GM21515 (cell line): ENCODE data around the gene PGM1.

Experiments used
- ATAC-seq: cut with Tn5 transposase; IDR thresholded peaks from one replicate; pipeline ENCODE4 v1.9.1; 2021; ENCODE audit not compliant: unreplicated experiment

Gene PGM1

GRCh38 chr1:63600248-63600647 is 7.0 kb downstream of the PGM1 start:
- ATAC-seq: no peak

GRCh38 chr1:63601061-63601460 is 7.8 kb downstream of the PGM1 start:
- no peak for ATAC-seq

DNA sequence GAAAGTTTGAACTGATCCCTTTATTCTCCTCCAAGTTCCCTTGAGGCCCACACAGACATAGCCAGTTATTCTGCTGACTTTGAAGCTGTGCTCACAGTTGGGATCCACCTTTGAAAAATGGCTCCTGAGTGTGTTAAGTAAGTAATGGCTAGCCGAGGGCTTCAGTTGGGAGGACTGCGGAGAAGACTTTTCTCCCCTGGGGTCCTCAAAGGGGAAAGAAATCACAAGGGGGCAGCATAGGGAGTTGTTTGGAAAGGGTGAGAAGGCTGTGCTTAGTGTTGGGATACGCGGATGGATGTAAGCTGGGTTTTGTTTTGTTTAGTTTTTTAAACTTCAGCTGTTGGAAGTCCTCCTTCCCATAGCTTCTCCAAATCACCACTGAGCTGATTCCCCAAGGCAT is 8.3 kb downstream of the PGM1 start:
- ATAC-seq: no peak

DNA sequence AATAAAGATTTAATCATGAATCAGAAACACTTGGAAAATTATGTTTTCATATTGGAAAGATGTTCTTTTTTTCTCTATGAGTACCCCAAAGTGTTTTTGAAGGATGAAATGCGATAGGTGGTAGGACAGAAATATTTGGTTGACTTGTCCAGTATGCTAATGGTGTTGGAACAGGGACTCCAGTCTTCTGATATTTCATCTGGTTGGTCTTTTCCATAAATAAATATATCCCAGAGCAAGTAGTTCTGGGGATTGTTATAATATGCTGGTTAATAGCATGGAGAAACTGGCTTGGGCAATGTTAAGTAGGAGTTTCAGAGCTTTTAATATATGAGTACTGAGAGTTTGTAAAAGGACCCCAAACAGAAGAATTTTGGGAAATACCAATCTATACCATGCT is 8.7 kb downstream of the PGM1 start:
- no peak for ATAC-seq

- no peak for ATAC-seq
Observed at GRCh38 chr1:63602629-63603028, 9.4 kb downstream of the PGM1 start.

DNA sequence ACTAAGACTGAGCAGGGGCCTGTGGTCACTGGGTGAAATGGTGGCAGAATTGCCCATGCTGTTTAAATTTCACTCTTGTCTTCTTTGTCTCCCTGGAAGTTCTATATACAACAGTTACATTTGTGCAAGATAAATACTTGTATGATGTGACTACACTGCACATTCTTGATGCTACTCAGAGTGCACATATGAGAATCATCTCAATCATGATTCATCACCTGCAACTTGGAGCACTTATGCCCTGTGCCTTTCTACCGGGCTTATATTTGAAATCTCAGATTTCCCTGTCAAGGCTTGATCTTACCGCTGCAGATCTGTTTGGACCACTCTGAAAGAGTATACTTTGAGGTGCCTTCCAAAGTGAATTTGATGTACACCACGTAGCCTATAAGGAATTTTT is 10.6 kb downstream of the PGM1 start:
- ATAC-seq: no peak

DNA sequence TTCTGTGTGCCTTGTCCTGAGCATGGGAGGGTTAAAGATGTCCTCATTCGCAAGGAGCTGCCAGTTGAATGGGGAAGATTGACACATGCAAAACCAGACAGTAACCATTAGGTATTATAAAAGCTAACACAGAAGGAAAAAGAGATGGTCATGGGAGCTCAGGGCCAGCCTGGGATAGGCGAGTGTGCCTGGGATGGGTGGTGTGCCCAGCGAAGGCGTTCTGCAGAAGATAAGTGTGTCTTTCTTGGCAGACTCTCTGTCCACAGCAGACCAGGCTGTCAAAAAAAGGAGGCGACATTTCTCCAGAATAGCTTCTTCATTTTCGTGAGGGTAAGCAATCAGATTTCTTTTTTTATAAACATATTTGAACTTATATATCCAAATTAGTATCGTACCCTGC is 14.1 kb downstream of the PGM1 start:
- ATAC-seq: no peak

DNA sequence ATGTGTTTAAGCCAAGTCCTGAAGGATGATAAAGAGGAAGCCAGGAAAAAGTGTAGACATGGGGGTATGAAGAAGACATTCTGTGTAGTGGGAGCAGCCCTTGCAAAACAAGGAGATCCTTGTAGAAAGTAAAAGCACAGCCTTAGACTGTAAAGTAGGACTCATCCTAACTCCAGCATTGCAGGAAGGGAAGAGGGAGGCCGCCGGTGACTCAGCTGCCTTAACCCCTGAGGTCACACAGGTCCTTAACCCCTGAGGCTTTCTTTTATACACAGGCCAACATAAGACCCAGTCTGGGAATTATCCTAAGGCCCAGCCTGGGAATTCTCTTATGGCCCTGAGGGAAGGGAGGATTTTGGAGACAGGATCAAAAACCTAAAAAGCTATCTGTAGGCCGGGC is 18.0 kb downstream of the PGM1 start:
- no peak for ATAC-seq

GRCh38 chr1:63612564-63612963 is 19.4 kb downstream of the PGM1 start:
- no peak for ATAC-seq

DNA sequence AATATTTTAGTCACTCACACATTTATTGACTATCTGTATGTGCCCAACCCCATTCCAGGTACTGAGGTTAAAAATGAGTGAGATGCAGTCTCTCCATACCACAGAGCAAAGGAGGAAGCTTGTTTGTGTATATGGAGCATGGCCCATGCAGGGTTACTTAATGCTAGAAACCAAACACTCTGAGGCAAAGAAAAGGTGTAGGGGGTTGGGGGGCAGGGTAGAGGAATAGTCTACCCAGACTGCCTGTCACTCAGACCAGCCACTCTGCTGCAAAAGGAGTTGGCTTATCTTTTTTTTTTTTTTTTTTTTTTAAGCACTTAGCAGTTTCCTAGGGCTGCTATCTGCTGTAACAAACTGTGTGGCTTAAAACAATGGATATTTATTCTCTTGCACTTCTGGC is 19.8 kb downstream of the PGM1 start:
- no peak for ATAC-seq

GRCh38 chr1:63615768-63616420 is 22.7 kb downstream of the PGM1 start:
- ATAC-seq: no peak

DNA sequence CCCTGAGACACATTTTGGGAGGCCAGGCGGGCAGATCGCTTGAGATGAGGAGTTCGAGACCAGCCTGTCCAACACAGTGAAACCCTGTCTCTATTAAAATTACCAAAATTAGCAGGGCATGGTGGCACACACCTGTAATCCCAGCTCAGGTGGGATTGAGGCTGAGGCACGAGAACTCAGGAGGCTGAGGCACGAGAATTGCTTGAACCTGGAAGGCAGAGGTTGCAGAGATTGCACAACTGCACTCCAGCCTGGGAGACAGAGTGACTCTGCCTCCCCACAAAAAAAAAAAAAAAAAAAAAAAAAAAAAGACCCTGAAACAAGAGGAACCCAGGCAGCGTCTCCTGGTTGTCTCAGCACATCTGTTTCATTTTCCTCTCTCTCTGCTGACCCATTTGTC is 24.2 kb downstream of the PGM1 start:
- no peak for ATAC-seq

DNA sequence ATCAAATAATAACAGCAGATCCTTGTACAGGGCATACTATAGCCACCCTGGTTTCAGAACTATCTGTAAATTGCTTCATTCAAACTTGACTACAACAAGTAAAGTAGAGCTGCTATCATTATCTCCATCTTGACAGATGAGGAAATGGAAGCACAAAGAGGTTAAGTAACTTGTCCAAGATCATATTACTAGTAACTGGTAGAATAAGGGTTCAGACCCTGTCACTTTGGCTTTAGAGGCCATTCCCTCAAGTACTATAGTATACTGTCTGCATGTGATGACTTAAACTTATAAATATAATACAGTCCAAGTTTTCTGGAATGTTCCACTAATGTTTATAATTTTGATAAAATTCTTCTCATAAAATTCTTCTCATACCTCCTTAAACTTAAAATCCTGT is 24.8 kb downstream of the PGM1 start:
- ATAC-seq: no peak

DNA sequence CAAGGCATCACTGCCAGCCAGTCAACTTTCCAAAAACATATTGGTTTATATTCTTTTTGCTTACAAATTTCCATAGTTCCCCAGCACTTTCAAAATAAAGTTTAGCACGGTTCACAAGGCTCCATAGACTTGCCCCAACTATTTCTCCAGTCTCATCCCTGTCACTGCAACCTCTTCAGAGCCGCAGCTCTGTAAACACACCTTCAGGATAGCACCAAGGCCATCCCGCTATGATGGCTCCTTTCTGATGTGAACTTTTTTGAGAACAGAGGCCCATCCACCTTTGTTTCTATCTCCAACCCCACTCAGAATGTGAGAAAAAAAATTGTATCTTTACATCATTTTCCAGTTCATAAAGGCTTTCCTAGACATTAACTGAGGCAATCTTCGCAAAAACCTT is 26.3 kb downstream of the PGM1 start:
- ATAC-seq: no peak

GRCh38 chr1:63620671-63621070 is 27.5 kb downstream of the PGM1 start:
- no peak for ATAC-seq

DNA sequence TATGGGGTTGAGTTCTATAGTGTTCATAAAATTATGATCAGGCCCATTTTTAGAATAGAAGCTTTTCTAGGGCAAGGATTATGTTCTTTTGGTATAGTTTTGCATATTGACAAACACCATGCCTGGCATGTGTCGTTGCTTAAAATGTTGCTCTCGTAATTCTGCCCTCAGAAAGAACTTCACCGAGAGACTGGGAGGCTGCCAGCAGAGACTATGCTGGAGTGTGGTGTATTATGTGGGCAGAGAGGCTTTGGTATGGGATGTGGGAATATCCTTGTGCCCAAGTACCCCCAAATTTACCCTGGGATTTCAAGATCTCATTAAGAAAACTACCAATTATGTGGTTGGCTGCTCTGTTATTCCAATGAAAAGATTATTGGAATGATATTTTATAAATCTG is 27.9 kb downstream of the PGM1 start:
- no peak for ATAC-seq

GRCh38 chr1:63621698-63622097 is 28.5 kb downstream of the PGM1 start:
- ATAC-seq: no peak

- no peak for ATAC-seq
Observed at GRCh38 chr1:63622849-63623566, 29.8 kb downstream of the PGM1 start.

- ATAC-seq: no peak
Observed at GRCh38 chr1:63623952-63624351, 30.7 kb downstream of the PGM1 start.

DNA sequence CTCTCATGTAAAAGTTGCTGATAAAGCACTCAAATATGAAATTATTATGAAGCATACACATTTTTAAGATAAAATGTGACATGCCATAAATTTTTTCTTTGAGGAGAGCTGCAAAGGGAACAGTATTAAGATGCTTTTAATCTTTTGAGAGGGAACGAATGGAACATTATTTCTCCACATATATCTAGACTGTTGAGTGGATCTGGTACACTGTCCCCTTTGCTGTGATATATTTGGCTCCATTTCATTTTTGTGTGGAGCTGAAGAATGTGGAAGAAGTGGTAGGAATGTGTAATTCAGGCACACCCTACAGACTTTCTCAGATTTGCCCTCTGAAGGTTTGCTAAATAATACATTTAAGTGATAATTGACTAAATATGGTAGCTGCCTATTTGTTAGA is 31.7 kb downstream of the PGM1 start:
- no peak for ATAC-seq

GRCh38 chr1:63626222-63626621 is 33.0 kb downstream of the PGM1 start:
- no peak for ATAC-seq

DNA sequence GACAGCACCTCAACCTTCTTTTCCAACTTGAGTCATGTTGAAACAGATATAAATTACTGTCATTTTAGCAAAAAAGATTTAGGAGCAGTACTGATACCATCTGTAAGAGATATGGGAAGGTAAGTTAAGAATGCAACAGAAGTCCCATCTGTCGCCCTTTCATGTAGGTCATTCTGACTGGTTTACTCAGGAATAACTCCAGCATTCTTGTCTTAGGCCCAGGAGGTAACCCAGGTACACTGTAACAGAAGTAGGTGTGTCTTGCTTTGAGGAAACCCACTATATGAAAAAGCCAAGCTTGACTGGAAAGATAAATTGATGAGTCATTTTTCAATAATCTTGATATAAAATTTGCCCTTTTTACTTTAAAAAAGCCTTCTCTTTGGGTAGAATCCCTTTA is 35.4 kb downstream of the PGM1 start:
- ATAC-seq: no peak

GRCh38 chr1:63630238-63630637 is 37.0 kb downstream of the PGM1 start:
- no peak for ATAC-seq
